GM15510 (cell line): ENCODE measurements around the gene FABP3.

Source experiments
- POLR2A ChIP-seq: IDR thresholded peaks from 3 replicates; pipeline ENCODE4 v1.6.1; 2011; ENCODE audit warnings: borderline replicate concordance; ENCODE audit not compliant: insufficient read length; ENCODE audit errors: extremely low read depth

FABP3 gene

DNA sequence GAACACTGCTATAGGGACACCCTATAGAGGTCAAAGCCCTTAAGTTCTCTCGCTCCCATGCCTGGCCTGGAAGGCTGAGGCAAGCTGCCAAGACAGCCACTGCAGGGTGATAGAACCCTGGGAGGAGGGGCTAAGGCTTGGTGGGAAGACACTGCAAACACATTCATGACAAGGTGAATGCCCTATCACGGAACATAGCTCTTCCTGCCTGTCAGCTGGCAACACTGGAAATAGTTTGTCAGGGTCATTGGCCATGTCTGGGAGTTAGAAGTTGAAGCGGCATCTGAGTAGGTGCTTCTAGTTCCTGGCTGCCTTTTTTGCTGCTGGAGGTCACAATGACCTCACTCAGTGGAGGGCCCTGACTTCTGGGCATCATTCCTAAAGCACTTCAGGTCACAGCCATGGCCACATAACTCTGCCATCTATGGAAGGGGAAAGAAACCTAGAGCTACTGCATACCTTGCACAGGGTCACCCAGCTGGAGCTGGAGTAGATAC is 4.2 kb downstream of the FABP3 start:
- no peak for TF ChIP-seq POLR2A

DNA sequence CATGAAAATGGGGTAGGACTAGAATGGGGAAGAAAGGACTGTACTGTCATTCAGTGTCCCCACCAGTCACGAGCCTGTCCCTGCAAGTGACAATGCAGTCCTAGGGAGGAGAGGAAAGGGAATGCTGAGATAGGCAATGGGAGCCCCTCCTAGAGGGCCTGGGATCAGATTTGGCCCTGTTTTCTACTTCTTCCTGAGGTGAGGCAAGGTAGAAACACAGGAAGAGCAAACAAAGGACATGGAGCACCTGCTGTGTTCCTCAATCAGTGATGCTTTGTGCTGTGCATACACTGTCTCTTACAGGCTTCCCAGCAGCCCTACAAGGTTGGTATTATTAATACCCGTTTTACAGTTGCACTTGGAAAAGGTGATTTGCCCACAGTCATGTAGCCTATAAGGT is 6.1 kb downstream of the FABP3 start:
- TF ChIP-seq POLR2A = no peak

DNA sequence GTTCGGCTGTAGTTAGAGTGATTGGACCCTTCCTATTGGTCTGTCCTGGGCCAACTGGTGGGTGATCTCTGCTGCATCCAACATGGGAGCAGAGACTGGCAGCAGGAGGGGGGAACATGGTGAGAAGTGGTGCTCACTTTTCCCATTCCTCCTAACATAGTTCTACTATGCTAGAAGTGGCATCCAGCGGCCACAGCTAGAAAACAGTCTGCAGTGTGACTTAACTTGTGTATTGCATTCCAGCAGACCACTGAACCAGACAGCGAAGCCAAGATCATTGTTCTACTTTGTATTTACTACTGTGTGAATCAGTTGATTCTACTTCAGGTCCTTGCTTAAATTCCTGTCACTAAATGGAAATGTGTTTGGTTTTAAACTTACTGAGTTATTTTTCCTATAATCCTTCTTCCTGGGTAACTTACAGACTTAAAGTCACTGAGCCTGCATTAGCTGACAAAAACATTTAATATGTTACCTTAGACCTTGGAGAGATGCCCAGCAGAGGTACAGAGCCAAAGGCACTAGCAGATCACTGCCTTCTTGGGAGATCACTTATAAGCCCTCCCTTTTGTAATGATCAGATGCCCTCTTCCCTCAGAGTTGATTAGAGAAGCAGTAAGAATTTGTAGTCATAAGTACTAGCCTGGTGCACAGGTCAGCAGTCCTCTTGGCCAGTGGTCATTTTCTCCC is 8.2 kb downstream of the FABP3 start:
- TF ChIP-seq POLR2A = no peak

- no peak for TF ChIP-seq POLR2A
Measured at GRCh38 chr1:31362032-31362431, 10.8 kb downstream of the FABP3 start.

GRCh38 chr1:31361607-31362006 is 11.3 kb downstream of the FABP3 start:
- TF ChIP-seq POLR2A = no peak

- TF ChIP-seq POLR2A = no peak
Measured at GRCh38 chr1:31356427-31356826, 16.4 kb downstream of the FABP3 start.

DNA sequence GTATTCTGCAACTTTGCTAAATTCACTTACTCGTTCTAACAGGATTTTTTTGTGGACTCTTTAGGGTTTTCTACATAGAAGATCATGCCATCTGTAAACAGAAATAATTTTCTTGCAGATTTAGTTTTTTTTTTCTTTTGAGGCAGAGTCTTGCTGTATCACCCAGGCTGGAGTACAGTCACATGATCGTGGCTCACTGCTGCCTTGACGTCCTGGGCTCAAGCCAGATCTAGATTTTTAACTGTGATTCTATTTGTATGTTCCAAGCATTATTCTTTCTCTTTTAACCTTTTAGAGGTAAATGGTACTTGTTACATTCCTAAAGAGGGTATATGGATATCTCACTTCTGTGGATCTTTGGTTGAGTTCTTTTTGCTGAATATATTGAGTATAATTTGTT is 18.6 kb downstream of the FABP3 start:
- TF ChIP-seq POLR2A = no peak

GRCh38 chr1:31348449-31348848 is 24.4 kb downstream of the FABP3 start:
- no peak for TF ChIP-seq POLR2A

- no peak for TF ChIP-seq POLR2A
Measured at GRCh38 chr1:31346785-31347184, 26.1 kb downstream of the FABP3 start.

DNA sequence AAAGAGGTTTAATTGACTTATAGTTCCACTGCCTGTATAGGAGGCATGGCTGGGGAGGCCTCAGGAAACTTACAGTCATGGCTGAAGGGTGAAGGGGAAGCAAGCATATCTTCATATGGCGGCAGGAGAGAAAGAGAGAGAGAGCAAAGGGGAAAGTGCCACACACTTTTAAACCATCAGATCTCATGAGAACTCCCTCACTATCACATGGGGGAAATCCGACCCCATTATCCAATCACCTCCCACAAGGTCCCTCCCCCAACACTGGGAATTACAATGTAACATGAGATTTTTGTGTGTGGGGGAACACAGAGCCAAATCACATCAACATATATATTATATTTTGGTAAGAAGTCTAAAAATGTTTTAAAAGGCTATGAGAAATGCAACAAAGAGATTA is 27.2 kb downstream of the FABP3 start:
- TF ChIP-seq POLR2A = no peak

DNA sequence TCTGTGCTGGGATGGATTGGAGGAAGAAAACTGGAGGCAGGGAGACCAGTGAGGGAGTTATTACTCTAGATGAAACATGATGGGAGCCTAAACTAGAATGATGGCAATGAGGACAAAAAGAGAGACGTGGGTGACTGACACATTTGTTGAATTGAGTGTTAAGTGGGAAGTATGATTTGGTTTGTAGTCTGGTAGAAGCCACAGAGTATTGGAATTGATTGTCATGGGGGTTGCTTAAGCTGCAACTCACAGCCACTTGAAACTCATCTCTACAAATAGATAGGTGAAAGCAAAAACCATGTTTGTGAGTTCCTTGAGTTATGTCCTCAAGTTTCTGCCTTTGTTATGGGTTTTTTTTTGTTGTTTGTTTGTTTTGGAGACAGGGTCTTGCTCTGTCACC is 28.4 kb downstream of the FABP3 start:
- no peak for TF ChIP-seq POLR2A

DNA sequence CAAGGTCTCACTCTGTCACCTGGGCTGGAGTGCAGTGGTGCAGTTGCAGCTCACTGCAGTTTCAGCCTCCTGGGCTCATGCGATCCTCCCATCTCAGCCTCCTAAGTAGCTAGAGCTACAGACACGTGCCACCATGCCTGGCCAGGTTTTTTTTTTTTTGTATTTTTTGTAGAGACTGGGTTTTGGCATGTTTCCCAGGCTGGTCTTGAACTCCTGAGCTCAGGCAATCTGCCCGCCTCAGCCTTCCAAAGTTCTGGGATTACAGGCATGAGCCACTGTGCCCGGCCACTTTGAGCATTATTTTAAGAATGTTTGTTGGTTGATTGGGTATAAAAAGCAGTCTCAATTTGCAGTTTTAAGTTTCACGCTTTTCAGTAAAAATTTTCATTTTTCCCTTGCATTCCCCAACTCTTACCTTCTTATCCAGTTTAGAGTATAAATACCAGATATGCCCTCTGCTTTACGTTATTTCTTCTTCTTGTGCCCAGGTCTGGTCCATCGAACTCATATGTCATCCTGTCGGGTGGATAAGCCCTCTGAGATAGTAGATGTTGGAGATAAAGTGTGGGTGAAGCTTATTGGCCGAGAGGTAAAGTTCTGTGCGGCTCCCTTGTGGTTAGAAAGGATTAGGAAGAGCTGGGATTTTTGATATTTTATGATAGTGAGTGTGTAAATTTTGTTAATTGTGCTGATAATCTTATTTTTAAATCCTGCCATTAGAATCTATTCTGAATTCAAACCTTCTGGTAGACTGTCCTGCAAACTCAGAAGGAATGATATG is 36.0 kb downstream of the FABP3 start:
- TF ChIP-seq POLR2A = no peak

GRCh38 chr1:31335007-31335406 is 37.9 kb downstream of the FABP3 start:
- no peak for TF ChIP-seq POLR2A

DNA sequence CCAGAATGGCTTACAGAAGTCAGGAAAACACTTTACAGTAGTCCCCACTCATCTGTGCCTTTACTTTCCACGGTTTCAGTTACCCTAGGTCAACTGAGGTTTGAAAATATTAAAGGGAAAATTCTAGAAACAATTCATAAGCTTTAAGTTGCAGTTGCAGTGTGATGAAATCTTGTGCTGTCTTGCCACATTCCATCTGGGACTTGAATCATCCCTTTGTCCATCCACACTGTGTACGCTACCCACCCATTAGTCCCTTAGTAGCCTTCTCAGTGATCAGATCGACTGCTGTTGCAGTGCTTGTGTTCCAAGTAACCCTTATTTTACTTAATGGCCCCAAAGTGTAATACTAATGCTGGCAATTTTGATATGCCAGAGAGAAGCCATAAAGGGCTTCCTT is 45.5 kb downstream of the FABP3 start:
- no peak for TF ChIP-seq POLR2A

- TF ChIP-seq POLR2A = no peak
Measured at GRCh38 chr1:31326461-31326860, 46.4 kb downstream of the FABP3 start.

DNA sequence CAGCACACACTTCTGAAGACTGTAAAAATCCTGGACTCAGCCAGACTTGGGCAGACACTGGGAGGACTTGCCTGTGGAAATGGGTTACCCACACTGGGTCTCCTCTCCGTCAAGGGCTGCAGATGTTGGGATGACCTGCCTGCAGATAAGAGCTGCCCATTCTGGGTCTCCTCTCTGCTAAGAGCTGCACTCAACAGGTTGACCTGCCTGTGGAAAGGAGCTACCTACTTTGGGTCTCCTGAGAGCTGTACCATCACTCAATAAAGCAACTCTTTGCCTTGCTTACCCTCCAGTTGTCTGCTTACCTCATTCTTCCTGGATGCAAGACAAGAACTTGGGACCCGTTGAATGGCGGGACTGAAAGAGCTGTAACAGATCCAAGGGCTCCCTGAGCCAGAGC is 47.9 kb downstream of the FABP3 start:
- TF ChIP-seq POLR2A = no peak
